Activated gamma-delta T cell treated with Interleukin-2 at 50 U/mL for 16 hours (primary cell): Measurements from ENCODE around the gene ERMN.
"Not testable (repeated sequence)": the region's sequence is repeated elsewhere in the genome, so short reads cannot be mapped to it uniquely, and the experiment has no call there.

Experiments used
- DNase-seq: peaks from one replicate; pipeline ENCODE4 v3.0.0-alpha.2; 2020

The ERMN gene

GRCh38 chr2:157290525-157290924 lies 35.1 kb downstream of the ERMN start:
- no peak for DNase-seq

DNA sequence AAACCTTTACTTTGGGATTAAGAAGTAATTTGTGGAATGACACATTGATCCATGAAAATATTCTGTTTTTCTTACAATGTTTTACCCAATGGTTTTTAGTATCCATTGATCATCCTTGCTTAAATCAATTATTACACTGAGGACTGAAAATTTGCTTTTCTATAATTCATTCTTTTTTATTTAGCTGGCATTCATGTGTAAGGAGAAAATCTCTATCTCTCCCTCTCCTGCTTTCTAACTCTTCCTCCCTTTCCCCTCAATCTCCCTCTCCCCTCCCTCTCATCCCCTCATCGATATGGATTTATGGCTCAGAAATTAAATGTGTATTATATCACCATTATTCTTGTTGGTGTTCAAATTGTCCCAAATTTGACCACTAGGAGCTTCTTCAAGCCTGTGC lies 38.5 kb downstream of the ERMN start:
- DNase-seq: no peak

DNA sequence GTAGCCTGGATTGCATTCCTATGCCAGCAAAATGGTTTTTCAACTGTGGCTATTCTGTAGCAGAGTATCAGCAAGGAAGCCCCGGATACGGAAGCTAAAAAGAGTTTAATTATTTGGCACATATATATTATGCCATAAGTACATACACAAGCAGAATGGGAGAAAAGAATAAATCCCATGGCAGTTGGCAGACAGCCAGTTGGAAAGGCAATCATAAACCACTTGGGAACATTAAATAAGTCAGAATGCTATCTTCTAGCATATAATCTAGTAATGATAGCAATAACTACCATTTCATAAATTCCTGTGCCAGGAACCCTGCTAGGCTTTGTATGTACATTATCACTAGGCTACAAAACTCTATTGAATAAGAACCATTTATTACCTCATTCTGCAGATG lies 42.2 kb downstream of the ERMN start:
- no peak for DNase-seq

GRCh38 chr2:157281316-157281715 lies 44.3 kb downstream of the ERMN start:
- DNase-seq: no peak

DNA sequence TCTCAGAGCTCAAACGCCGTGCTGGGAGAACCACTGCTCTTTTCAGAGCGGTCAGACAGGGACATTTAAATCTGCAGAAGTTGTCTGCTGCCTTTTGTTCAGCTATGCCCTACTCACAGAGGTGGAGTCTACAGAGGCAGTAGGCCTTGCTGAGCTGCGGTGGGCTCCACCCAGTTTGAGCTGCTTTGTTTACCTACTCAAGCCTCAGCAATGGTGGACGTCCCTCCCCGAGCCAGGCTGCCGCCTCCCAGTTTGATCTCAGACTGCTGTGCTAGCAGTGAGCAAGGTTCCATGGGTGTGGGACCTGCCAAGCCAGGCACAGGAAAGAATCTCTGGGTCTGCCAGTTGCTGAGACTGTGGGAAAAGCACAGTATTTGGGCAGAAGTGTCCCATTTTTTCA lies 46.3 kb downstream of the ERMN start:
- DNase-seq: not testable (repeated sequence)

- no peak for DNase-seq
Measured at GRCh38 chr2:157271590-157272203, 53.9 kb downstream of the ERMN start.

GRCh38 chr2:157269922-157270321 lies 55.7 kb downstream of the ERMN start:
- DNase-seq: no peak

DNA sequence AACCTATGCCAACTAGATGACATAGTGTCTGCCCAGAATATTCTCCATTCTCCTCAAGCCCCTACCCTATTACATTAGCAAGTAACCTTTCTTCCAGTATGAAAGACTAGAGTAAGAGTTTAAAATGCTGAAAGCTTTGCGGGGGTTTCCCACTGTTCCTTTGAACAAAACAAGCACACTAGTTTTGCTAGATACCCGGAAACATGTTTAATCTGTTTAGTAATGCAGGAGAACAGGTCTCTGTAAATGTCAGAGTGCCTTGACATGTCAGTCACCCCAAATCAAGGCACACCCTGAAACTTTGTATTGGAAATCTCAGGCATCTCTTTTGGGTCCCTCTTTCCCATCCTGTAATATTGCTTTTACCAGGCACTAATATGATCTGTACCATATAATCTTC lies 56.6 kb downstream of the ERMN start:
- DNase-seq: no peak
